Erythroblast (primary cell): ENCODE measurements around the gene ADAMTS16.

ENCODE experiments used
- GATA1 ChIP-seq: IDR thresholded peaks from 2 replicates; pipeline ENCODE4 v1.6.1; 2011; ENCODE audit warnings: low read depth, mild to moderate bottlenecking, control low read depth, low read length, moderate library complexity
- POLR2A ChIP-seq: IDR thresholded peaks from 2 replicates; pipeline ENCODE4 v1.6.1; 2011; ENCODE audit warnings: mild to moderate bottlenecking, low read length

- no peak for TF ChIP-seq POLR2A
- no peak for TF ChIP-seq GATA1
Observed at GRCh38 chr5:5122776-5123175, 17.4 kb upstream of the ADAMTS16 start.
